Large intestine (tissue), 3 donors: ENCODE results near the gene WWC1. TPM values are rescaled to one million over a fixed set of nuclear protein-coding genes. Genes with fewer than 3 reads are reported as not detected.

ENCODE experiments used
- DNase-seq, 2 donors: peaks; one replicate each; pipeline versions ENCODE4 v3.0.0 to v3.0.0-alpha.2; 2013
- H3K27ac ChIP-seq: one replicate; pipeline ENCODE4 v1.5.1; 2013; ENCODE audit warnings: low read length
- H3K27me3 ChIP-seq: 2 replicates; pipeline ENCODE4 v1.6.1; 2013; ENCODE audit warnings: low read length; ENCODE audit not compliant: control insufficient read depth, insufficient read depth
- H3K36me3 ChIP-seq: 2 replicates; pipeline ENCODE4 v1.6.1; 2013; ENCODE audit warnings: low read length; ENCODE audit not compliant: control insufficient read depth, insufficient read depth
- H3K4me1 ChIP-seq: one replicate; pipeline ENCODE4 v1.6.1; 2013; ENCODE audit warnings: low read length; ENCODE audit not compliant: control insufficient read depth, insufficient read depth
- H3K4me3 ChIP-seq: one replicate; pipeline ENCODE4 v1.5.1; 2013; ENCODE audit warnings: low read length
- H3K9me3 ChIP-seq: one replicate; pipeline ENCODE4 v1.6.1; 2013; ENCODE audit warnings: mild to moderate bottlenecking, low read depth, low read length, moderate library complexity; ENCODE audit not compliant: control insufficient read depth
- WGBS: methylation state at CpG from one replicate; pipeline ENCODE4 v1.1.5; 2013; ENCODE audit warnings: low lambda C conversion rate; ENCODE audit not compliant: insufficient coverage; 5-methylcytosine and 5-hydroxymethylcytosine counted together
- polyA plus RNA-seq: library from polyadenylated mRNA; unstranded; fragments of 120-200 nt; gene quantifications from one replicate; pipeline ENCODE4 v1.2.1, GENCODE V29; 2013

Gene WWC1
- polyA plus RNA-seq, 1 donor = 28.6 TPM

- no peak overlapping the region for H3K27ac ChIP-seq
- H3K9me3 ChIP-seq = no peaks in the 10 kb centered on the region
- H3K36me3 ChIP-seq = peaks cover 51% of the 10 kb centered on the region
- no CpG with 5 or more reads among the region's 1 CpG for WGBS
- no peak overlapping the region for H3K4me3 ChIP-seq
- DNase-seq = no peak
- no peaks in the 10 kb centered on the region for H3K27me3 ChIP-seq
- no peaks in the 10 kb centered on the region for H3K4me1 ChIP-seq
Measured at GRCh38 chr5:168407211-168407610, 115.8 kb downstream of the WWC1 start.

- Histone ChIP-seq H3K27me3 (no peaks in the 10 kb centered on the region), H3K36me3 (peaks cover 60% of the 10 kb centered on the region), H3K27ac (peak overlapping the region; percentile 5), H3K4me1 (no peaks in the 10 kb centered on the region), H3K9me3 (no peaks in the 10 kb centered on the region), H3K4me3 (no peak overlapping the region)
- no CpG with 5 or more reads among the region's 11 CpGs for WGBS
- no peak for DNase-seq
Measured at GRCh38 chr5:168408561-168409305, 117.3 kb downstream of the WWC1 start.

GRCh38 chr5:168409591-168410458 is 118.4 kb downstream of the WWC1 start:
- H3K36me3 ChIP-seq = peaks cover 70% of the 10 kb centered on the region
- no peaks in the 10 kb centered on the region for H3K27me3 ChIP-seq
- H3K9me3 ChIP-seq = no peaks in the 10 kb centered on the region
- H3K4me1 ChIP-seq = no peaks in the 10 kb centered on the region
- H3K27ac ChIP-seq = no peak overlapping the region
- DNase-seq = no peak
- no peak overlapping the region for H3K4me3 ChIP-seq
- 87% methylated on average over 3 of the region's 17 CpGs for WGBS

GRCh38 chr5:168411871-168412270 is 120.4 kb downstream of the WWC1 start:
- no peak overlapping the region for H3K27ac ChIP-seq
- WGBS = 100% methylated on average over 1 of the region's 3 CpGs

GRCh38 chr5:168413062-168413461 is 121.6 kb downstream of the WWC1 start:
- no peaks in the 10 kb centered on the region for H3K4me1 ChIP-seq
- H3K36me3 ChIP-seq = peaks cover 69% of the 10 kb centered on the region
- H3K9me3 ChIP-seq = no peaks in the 10 kb centered on the region
- H3K27me3 ChIP-seq = no peaks in the 10 kb centered on the region
- H3K4me3 ChIP-seq = no peak overlapping the region
- no peak for DNase-seq
- H3K27ac ChIP-seq = no peak overlapping the region
- WGBS = no CpG with 5 or more reads among the region's 3 CpGs

More at GRCh38 chr5:168411871-168412270, 120.4 kb downstream of the WWC1 start:
- H3K4me3 ChIP-seq = no peak overlapping the region
- H3K4me1 ChIP-seq = no peaks in the 10 kb centered on the region
- H3K36me3 ChIP-seq = peaks cover 71% of the 10 kb centered on the region
- H3K27me3 ChIP-seq = no peaks in the 10 kb centered on the region
- no peak for DNase-seq
- no peaks in the 10 kb centered on the region for H3K9me3 ChIP-seq

- Histone ChIP-seq H3K9me3 (no peaks in the 10 kb centered on the region), H3K27ac (no peak overlapping the region), H3K4me3 (no peak overlapping the region), H3K27me3 (no peaks in the 10 kb centered on the region), H3K36me3 (peaks cover 68% of the 10 kb centered on the region), H3K4me1 (no peaks in the 10 kb centered on the region)
- no CpG with 5 or more reads among the region's 3 CpGs for WGBS
- DNase-seq = no peak
Measured at GRCh38 chr5:168413596-168413995, 122.2 kb downstream of the WWC1 start.

- WGBS = 96% methylated on average over 3 of the region's 4 CpGs
- no peaks in the 10 kb centered on the region for H3K4me1 ChIP-seq
- DNase-seq = no peak
- no peaks in the 10 kb centered on the region for H3K27me3 ChIP-seq
- peaks cover 65% of the 10 kb centered on the region for H3K36me3 ChIP-seq
- H3K27ac ChIP-seq = no peak overlapping the region
- no peaks in the 10 kb centered on the region for H3K9me3 ChIP-seq
- no peak overlapping the region for H3K4me3 ChIP-seq
Measured at GRCh38 chr5:168415401-168415800, 124.0 kb downstream of the WWC1 start.

- peaks cover 68% of the 10 kb centered on the region for H3K36me3 ChIP-seq
- no CpG with 5 or more reads among the region's 6 CpGs for WGBS
Measured at GRCh38 chr5:168415971-168416370, 124.5 kb downstream of the WWC1 start.

GRCh38 chr5:168417731-168418429 is 126.4 kb downstream of the WWC1 start:
- WGBS = 91% methylated on average over 1 of the region's 10 CpGs

More at GRCh38 chr5:168415971-168416370, 124.5 kb downstream of the WWC1 start:
- Histone ChIP-seq H3K4me3 (no peak overlapping the region), H3K27ac (no peak overlapping the region), H3K9me3 (no peaks in the 10 kb centered on the region), H3K27me3 (no peaks in the 10 kb centered on the region), H3K4me1 (no peaks in the 10 kb centered on the region)
- DNase-seq = no peak

GRCh38 chr5:168420461-168420860 is 129.0 kb downstream of the WWC1 start:
- Histone ChIP-seq H3K4me1 (no peaks in the 10 kb centered on the region), H3K36me3 (peaks cover 49% of the 10 kb centered on the region), H3K4me3 (no peak overlapping the region), H3K9me3 (no peaks in the 10 kb centered on the region), H3K27ac (no peak overlapping the region), H3K27me3 (no peaks in the 10 kb centered on the region)
- no peak for DNase-seq
- WGBS = no CpG with 5 or more reads among the region's 9 CpGs

More at GRCh38 chr5:168417731-168418429, 126.4 kb downstream of the WWC1 start:
- peaks cover 55% of the 10 kb centered on the region for H3K36me3 ChIP-seq
- H3K9me3 ChIP-seq = no peaks in the 10 kb centered on the region
- H3K27ac ChIP-seq = no peak overlapping the region
- no peak overlapping the region for H3K4me3 ChIP-seq
- H3K27me3 ChIP-seq = no peaks in the 10 kb centered on the region
- DNase-seq = no peak
- H3K4me1 ChIP-seq = no peaks in the 10 kb centered on the region
